Measurements from ENCODE around the gene NFATC1. TPM values are rescaled to one million over a fixed set of nuclear protein-coding genes. Genes with fewer than 3 reads are reported as not detected.

NFATC1 gene
- total RNA-seq, 1 donor from 2014 or later: 103 TPM

- Mint-ChIP-seq H3K4me3 (no peak overlapping the region), H3K27me3 (ENCODE audit: insufficient read depth) (peaks cover 22% of the 10 kb centered on the region), H3K27ac (no peak overlapping the region), H3K4me1 (ENCODE audit: low read depth) (peaks cover 6% of the 10 kb centered on the region), H3K9me3 (no peaks in the 10 kb centered on the region), H3K36me3 (ENCODE audit: low read depth) (no peaks in the 10 kb centered on the region)
- DNase-seq (ENCODE audit: low spot score): no peak
- intact Hi-C loops (cut with micrococcal nuclease): no loop called here
Observed at GRCh38 chr18:79387214-79387613, 8.5 kb upstream of the NFATC1 start.

- peaks cover 26% of the 10 kb centered on the region for H3K27me3 Mint-ChIP-seq (ENCODE audit: insufficient read depth)
- no peak overlapping the region for H3K27ac Mint-ChIP-seq
- no peaks in the 10 kb centered on the region for H3K9me3 Mint-ChIP-seq
- intact Hi-C loops (cut with micrococcal nuclease): no loop called here
- no peaks in the 10 kb centered on the region for H3K36me3 Mint-ChIP-seq (ENCODE audit: low read depth)
- H3K4me3 Mint-ChIP-seq: no peak overlapping the region
- DNase-seq (ENCODE audit: low spot score): no peak
- H3K4me1 Mint-ChIP-seq (ENCODE audit: low read depth): peaks cover 6% of the 10 kb centered on the region
Observed at GRCh38 chr18:79387615-79388014, 8.1 kb upstream of the NFATC1 start.

- Mint-ChIP-seq H3K36me3 (ENCODE audit: low read depth) (no peaks in the 10 kb centered on the region), H3K9me3 (no peaks in the 10 kb centered on the region), H3K27ac (no peak overlapping the region), H3K4me1 (ENCODE audit: low read depth) (peaks cover 10% of the 10 kb centered on the region), H3K4me3 (no peak overlapping the region), H3K27me3 (ENCODE audit: insufficient read depth) (peaks cover 27% of the 10 kb centered on the region)
- intact Hi-C loops (cut with micrococcal nuclease): no loop called here
- DNase-seq (ENCODE audit: low spot score): no peak
Observed at GRCh38 chr18:79388043-79388442, 7.7 kb upstream of the NFATC1 start.

- intact Hi-C loops (cut with micrococcal nuclease): loop anchor here (10.0 kb wide), 1 partner anchor 565 kb away; the partner anchor contains the start of gene SLC66A2
- Mint-ChIP-seq H3K36me3 (ENCODE audit: low read depth) (no peaks in the 10 kb centered on the region), H3K9me3 (no peaks in the 10 kb centered on the region), H3K4me1 (ENCODE audit: low read depth) (peaks cover 16% of the 10 kb centered on the region), H3K27me3 (ENCODE audit: insufficient read depth) (peaks cover 27% of the 10 kb centered on the region), H3K27ac (no peak overlapping the region), H3K4me3 (no peak overlapping the region)
- DNase-seq (ENCODE audit: low spot score): no peak
Observed at GRCh38 chr18:79389689-79390088, 6.0 kb upstream of the NFATC1 start.

GRCh38 chr18:79392226-79392625 lies 3.5 kb upstream of the NFATC1 start:
- peak overlapping the region; percentile 33 for H3K27ac Mint-ChIP-seq
- intact Hi-C loops (cut with micrococcal nuclease): loop anchor here (10.0 kb wide), 1 partner anchor 563 kb away; the partner anchor contains the start of gene SLC66A2
- H3K27me3 Mint-ChIP-seq (ENCODE audit: insufficient read depth): peaks cover 27% of the 10 kb centered on the region
- peaks cover 15% of the 10 kb centered on the region for H3K4me1 Mint-ChIP-seq (ENCODE audit: low read depth)
- DNase-seq (ENCODE audit: low spot score): no peak
- H3K36me3 Mint-ChIP-seq (ENCODE audit: low read depth): no peaks in the 10 kb centered on the region
- H3K9me3 Mint-ChIP-seq: no peaks in the 10 kb centered on the region
- peak overlapping the region; percentile 56 for H3K4me3 Mint-ChIP-seq

GRCh38 chr18:79393181-79393634 lies 2.5 kb upstream of the NFATC1 start:
- Mint-ChIP-seq H3K4me3 (peak overlapping the region; percentile 85), H3K36me3 (ENCODE audit: low read depth) (peaks cover 2% of the 10 kb centered on the region), H3K4me1 (ENCODE audit: low read depth) (peaks cover 14% of the 10 kb centered on the region), H3K27me3 (ENCODE audit: insufficient read depth) (peaks cover 24% of the 10 kb centered on the region), H3K27ac (peak overlapping the region; percentile 90), H3K9me3 (no peaks in the 10 kb centered on the region)
- intact Hi-C loops (cut with micrococcal nuclease): loop anchor here (10.0 kb wide), 1 partner anchor 562 kb away; the partner anchor contains the start of gene SLC66A2
- DNase-seq (ENCODE audit: low spot score): no peak

GRCh38 chr18:79393635-79394533 lies 1.8 kb upstream of the NFATC1 start:
- H3K4me1 Mint-ChIP-seq (ENCODE audit: low read depth): peaks cover 21% of the 10 kb centered on the region
- peaks cover 6% of the 10 kb centered on the region for H3K36me3 Mint-ChIP-seq (ENCODE audit: low read depth)
- intact Hi-C loops (cut with micrococcal nuclease): loop anchor here (1.0 to 10.0 kb wide), 5 partner anchors 53 to 641 kb away; partner anchors contain the start of genes ATP9B, CTDP1, RBFA and SLC66A2
- peak overlapping the region; percentile 90 for H3K27ac Mint-ChIP-seq
- H3K9me3 Mint-ChIP-seq: no peaks in the 10 kb centered on the region
- DNase-seq (ENCODE audit: low spot score): peak; percentile 31
- peaks cover 24% of the 10 kb centered on the region for H3K27me3 Mint-ChIP-seq (ENCODE audit: insufficient read depth)
- peak overlapping the region; percentile 85 for H3K4me3 Mint-ChIP-seq

GRCh38 chr18:79394534-79395307 lies 1.0 kb upstream of the NFATC1 start:
- peak overlapping the region; percentile 82 for H3K4me3 Mint-ChIP-seq
- intact Hi-C loops (cut with micrococcal nuclease): loop anchor here (1.0 to 10.0 kb wide), 9 partner anchors 12 to 640 kb away; partner anchors contain the start of genes ATP9B, CTDP1, RBFA and SLC66A2
- peak overlapping the region; percentile 85 for H3K27ac Mint-ChIP-seq
- H3K36me3 Mint-ChIP-seq (ENCODE audit: low read depth): peaks cover 8% of the 10 kb centered on the region
- peaks cover 18% of the 10 kb centered on the region for H3K27me3 Mint-ChIP-seq (ENCODE audit: insufficient read depth)
- H3K4me1 Mint-ChIP-seq (ENCODE audit: low read depth): peaks cover 24% of the 10 kb centered on the region
- H3K9me3 Mint-ChIP-seq: no peaks in the 10 kb centered on the region
- DNase-seq (ENCODE audit: low spot score): peak; percentile 25

GRCh38 chr18:79395308-79395640 lies 456 bp upstream of the NFATC1 start:
- H3K36me3 Mint-ChIP-seq (ENCODE audit: low read depth): peaks cover 8% of the 10 kb centered on the region
- peaks cover 16% of the 10 kb centered on the region for H3K27me3 Mint-ChIP-seq (ENCODE audit: insufficient read depth)
- no peaks in the 10 kb centered on the region for H3K9me3 Mint-ChIP-seq
- intact Hi-C loops (cut with micrococcal nuclease): loop anchor here (1.0 to 10.0 kb wide), 8 partner anchors 11 to 640 kb away; partner anchors contain the start of genes ATP9B, RBFA and SLC66A2
- DNase-seq (ENCODE audit: low spot score): no peak
- H3K27ac Mint-ChIP-seq: no peak overlapping the region
- H3K4me1 Mint-ChIP-seq (ENCODE audit: low read depth): peaks cover 24% of the 10 kb centered on the region
- H3K4me3 Mint-ChIP-seq: peak overlapping the region; percentile 82

- intact Hi-C loops (cut with micrococcal nuclease): loop anchor here (5.0 to 10.0 kb wide), 2 partner anchors 41 to 558 kb away; partner anchors contain the start of gene SLC66A2
- Mint-ChIP-seq H3K9me3 (no peaks in the 10 kb centered on the region), H3K27ac (peak overlapping the region; percentile 55), H3K4me1 (ENCODE audit: low read depth) (peaks cover 32% of the 10 kb centered on the region), H3K36me3 (ENCODE audit: low read depth) (peaks cover 16% of the 10 kb centered on the region), H3K4me3 (peak overlapping the region; percentile 85), H3K27me3 (ENCODE audit: insufficient read depth) (peaks cover 6% of the 10 kb centered on the region)
- peak; percentile 54 for DNase-seq (ENCODE audit: low spot score)
Observed at GRCh38 chr18:79396431-79397246, 909 bp downstream of the NFATC1 start.

- DNase-seq (ENCODE audit: low spot score): no peak
- Mint-ChIP-seq H3K36me3 (ENCODE audit: low read depth) (peaks cover 18% of the 10 kb centered on the region), H3K4me3 (peak overlapping the region; percentile 90), H3K27ac (no peak overlapping the region), H3K9me3 (no peaks in the 10 kb centered on the region), H3K27me3 (ENCODE audit: insufficient read depth) (peaks cover 3% of the 10 kb centered on the region), H3K4me1 (ENCODE audit: low read depth) (peaks cover 36% of the 10 kb centered on the region)
- intact Hi-C loops (cut with micrococcal nuclease): loop anchor here (5.0 to 10.0 kb wide), 2 partner anchors 40 to 557 kb away; partner anchors contain the start of gene SLC66A2
Observed at GRCh38 chr18:79397247-79397829, 1.6 kb downstream of the NFATC1 start.

Measured in activated T-helper 1 cell treated with anti-CD3 and anti-CD28 coated beads, Interleukin-12 subunit alpha, Interleukin-12 subunit beta, Interleukin-2, Interleukin-4 antibody, amounts not matched to agents 30 ng/mL and 10 ng/mL and 1 ng/mL, durations not matched to agents 14 hours and 24 hours and 36 hours (primary cell).